Activated CD4-positive, alpha-beta T cell treated with anti-CD3 and anti-CD28 coated beads, Interleukin-2, amount 50 U/mL, for 1 hour (primary cell): ENCODE results near the gene CCDC88B.
A peak's percentile ranks its signal among the peaks of the same experiment; 100 is the strongest.

Experiments used
- DNase-seq: peaks from one replicate; pipeline ENCODE4 v3.0.0-alpha.2; 2020

CCDC88B gene

DNA sequence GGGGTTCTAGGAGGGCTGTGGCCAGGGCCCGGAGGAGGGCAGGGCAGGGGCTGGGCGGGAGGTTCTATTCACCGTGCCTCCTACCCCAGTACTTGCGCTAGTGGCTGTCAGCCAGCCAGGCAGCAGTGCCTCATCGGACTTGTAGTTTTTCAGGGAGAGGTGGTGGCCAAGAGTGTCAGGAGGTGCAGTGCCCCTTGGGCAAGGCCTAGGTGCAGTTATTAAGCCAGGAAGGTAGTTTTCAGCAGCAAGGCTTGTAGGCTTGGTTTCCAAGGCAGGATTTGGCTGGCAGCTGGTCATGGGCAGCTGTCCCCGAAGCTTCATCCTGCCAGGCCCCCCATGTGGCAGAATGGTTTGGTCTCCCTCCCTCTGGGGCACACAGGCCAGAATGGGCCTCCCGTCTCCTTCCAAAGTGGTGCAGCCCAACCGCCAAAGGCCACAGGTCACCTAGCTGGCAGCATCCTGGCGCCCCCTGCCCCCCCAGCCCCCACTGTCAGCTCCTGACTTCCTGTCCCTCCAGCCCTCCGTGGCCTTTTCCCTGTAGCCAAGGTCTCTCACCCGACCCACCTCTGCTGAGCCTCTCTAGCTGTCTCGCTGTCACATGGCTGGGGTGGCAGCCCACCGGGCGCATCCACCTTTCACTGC, 8.5 kb downstream of the CCDC88B start:
- no peak for DNase-seq

DNA sequence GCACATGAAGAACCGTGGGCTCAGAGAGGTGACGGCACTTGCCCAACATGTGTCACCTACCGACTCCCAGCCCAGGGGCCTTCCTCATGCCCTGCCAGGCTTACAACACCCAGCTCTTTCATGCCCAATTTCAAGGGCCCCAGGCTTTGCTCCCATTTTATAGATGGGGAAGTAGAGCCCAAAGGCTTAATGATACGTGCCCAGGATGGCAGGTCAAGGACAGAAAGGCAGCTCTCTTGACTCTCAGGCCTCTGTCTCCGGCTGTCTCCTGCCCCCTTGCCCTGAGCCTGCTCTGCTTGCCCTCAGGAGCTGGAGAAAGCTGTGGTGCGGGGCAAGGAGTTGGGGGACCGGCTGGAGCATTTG, 9.0 kb downstream of the CCDC88B start:
- DNase-seq = no peak

DNA sequence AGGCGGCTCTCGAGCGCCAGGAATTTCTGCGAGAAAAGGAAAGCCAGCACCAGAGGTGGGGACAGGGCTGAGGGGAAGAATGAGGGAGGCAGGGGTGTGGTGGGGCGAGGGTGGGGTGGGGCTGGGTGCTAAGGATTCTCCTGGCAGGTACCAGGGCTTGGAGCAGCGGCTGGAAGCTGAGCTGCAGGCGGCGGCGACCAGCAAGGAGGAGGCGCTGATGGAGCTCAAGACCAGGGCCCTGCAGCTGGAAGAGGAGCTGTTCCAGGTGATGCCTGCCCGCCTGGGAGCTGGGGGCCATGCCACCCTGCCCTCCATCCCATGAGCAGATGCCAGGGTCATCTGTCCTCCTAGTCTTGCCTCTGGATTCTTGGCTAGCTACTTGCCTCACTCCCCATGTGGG, 9.4 kb downstream of the CCDC88B start:
- no peak for DNase-seq

DNA sequence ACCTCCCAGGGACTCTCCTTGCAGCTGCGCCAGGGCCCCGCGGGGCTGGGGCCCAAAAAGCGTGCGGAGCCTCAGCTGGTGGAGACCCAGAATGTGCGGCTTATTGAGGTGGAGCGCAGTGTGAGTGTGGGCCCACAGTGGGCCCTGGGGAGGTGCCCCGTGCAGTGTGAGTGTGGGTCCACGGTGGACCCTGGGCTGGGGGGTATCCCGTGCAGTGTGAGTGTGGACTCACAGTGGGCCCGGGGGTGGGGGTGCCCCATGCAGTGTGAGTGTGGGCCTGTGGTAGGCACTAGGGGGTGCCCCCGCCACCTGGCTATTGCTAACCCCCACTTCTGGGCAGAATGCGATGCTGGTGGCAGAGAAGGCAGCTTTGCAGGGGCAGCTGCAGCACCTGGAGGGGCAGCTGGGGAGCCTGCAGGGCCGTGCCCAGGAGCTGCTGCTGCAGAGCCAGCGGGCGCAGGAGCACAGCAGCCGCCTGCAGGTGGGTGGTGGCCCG, 11.2 kb downstream of the CCDC88B start:
- no peak for DNase-seq

DNA sequence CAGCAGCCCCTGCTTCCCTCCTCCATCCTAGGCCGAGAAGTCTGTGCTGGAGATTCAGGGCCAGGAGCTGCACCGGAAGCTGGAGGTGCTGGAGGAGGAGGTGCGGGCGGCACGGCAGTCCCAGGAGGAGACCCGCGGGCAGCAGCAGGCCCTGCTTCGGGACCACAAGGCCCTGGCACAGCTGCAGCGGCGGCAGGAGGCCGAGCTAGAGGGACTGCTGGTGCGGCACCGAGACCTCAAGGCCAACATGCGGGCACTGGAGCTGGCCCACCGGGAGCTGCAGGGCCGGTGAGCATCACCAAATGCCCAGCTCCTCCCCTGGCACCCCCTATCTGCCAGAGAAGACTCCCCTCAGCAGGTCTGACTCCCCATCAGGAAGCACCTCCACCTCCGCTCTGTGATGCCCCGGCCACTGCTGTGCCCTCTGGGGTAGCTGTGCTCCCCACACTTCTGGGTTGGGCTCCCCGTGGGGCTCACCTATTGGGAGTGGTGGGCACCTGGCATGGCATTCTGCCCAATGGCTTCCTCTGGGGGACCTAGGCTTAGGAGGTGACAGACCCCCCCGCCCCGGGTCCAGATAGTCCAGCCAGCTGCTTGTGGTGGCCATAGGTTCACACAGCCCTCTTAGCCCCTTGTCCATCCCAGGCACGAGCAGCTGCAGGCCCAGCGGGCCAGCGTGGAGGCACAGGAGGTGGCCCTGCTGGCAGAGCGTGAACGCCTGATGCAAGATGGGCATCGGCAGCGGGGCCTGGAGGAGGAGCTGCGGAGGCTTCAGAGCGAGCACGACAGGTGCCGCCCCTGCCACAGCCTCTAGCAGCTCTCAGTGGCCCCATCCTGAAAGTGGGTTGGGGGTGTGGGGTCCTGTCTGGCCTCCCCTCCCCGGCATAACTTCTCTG, 12.3 kb downstream of the CCDC88B start:
- DNase-seq = no peak

DNA sequence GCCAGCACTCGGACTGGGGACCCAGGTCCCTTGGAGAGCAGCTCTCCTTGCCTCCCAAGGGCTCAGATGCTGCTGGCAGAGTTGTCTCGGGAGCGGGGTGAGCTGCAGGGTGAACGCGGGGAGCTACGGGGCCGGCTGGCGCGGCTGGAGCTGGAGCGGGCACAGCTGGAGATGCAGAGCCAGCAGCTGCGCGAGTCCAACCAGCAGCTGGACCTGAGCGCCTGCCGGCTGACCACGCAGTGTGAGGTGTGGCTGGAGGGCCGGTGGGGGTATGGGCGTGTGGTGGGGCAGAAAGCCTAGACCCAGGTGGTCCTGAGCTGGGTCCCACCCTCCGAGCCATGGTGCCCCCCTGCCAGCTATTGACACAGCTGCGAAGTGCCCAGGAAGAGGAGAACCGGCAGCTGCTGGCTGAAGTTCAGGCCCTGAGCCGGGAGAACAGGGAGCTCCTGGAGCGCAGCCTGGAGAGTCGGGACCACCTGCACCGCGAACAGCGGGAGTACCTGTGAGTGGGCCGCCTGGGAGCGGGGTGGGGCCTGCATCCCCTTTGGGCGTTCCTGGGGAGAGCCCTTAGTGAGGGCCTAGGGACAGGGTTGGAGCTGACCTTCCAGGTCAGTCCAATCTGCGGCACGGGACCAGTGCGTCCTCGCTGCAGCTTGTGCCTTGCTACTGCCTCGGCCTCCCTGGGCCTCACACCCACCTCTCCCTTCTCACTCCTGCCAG, 13.2 kb downstream of the CCDC88B start:
- no peak for DNase-seq

DNA sequence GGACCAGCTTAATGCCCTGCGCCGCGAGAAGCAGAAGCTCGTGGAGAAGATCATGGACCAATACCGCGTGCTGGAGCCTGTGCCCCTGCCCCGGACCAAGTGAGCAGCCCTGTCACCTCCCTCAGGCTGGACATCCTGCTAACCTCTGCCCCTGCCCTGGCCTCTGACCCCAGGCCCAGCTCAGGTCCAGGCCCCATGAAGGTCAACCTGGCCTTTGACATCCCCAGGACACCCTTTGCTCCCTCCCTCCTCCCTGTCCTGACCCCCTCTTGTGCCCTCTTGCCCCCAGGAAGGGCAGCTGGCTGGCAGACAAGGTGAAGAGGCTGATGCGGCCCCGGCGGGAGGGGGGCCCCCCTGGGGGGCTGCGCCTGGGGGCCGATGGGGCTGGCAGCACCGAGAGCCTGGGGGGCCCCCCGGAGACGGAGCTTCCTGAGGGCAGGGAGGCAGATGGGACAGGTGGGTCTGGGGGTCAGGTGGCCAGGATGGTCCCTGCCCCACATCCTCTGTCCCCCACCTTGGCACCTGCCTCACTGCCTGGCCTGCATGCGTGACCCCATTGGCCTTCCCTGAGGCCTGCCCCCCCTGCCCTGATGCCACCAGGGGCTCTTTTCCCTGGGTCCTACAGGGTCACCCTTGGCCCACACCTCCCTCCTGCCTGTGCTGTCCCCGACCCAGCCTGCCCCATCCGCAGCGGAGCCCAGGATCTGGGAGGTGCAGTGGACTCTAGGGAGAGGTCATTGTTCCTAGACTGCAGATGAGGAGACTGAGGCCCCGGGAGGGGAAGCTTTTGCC, 13.9 kb downstream of the CCDC88B start:
- DNase-seq = no peak

DNA sequence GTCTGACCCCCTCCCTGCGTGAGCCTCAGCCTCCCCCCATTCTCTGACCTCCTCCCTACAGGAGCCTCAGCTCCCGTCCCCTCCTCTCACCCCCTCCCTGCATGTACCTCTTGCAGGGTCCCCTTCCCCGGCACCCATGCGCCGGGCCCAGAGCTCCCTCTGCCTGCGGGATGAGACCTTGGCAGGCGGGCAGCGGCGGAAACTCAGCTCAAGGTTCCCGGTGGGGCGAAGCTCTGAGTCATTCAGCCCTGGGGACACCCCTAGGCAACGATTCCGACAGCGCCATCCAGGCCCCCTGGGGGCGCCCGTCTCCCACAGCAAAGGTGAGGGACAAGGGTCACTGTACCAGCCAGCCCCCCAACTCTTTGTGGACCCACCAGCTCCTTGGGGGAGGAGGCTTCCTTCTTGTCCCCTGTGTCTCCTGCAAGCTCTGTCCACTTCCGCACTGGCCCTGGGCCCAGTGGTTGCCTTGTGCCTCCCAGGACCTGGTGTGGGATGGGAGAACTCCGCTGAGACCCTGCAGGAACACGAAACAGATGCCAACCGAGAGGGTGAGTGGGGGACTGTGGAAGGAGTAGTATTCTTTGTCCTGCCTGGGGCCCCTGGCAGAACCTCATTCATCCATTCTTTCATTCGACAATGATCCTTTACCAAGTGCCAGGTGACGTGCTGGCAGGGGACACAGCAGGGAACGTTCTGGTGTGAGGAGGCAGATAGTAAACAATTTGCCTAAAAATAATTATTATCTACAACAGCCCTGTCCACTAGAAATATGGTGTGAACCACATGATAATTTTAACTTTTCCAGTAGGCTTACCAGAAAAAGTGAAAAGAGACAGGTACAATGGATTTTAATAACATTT, 15.3 kb downstream of the CCDC88B start:
- peak; percentile 27 for DNase-seq

DNA sequence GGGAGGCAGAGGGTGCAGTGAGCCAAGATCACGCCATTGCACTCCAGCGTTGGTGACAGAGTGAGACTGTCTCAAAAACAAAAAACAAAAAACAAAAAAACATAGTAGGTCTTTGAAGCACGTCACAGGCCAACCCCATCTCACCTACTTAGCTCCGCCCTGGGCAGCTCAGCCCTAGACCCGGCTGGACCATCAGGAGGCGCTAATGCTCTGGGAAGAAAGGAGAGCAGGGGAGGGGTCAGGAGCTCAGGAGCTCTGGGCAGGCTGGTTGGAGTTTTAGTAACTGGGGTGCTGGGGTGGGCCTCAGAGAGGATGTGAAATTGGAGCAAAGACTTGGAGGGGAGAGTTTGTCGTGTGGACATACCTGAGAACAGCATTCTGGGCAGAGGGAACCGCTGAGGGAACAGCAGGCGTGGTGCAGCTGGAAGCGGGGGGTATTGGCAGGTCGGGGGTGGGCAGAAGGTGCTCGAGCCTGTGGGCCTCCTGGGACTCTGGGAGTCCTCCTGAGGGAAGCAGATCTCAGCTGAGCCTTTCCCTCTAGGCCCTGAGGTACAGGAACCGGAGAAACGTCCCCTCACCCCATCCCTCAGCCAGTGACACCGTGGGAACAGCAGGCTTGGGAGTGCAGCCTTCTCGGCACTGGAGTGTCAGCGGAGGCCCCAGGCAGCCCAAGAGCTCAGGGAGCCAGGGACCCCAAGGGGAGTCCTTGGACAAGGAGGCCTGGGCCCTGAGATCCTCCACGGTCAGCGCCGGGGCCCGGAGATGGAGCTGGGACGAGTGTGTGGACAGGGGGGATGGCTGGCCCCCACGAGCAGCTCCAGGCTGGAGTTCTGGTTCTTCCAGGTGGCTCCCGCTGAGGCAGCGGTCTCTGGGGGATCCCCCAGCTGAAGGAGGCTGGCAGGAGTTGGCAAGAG, 16.8 kb downstream of the CCDC88B start:
- peak; percentile 21 for DNase-seq

- DNase-seq = no peak
Measured at GRCh38 chr11:64357446-64357845, 17.4 kb downstream of the CCDC88B start.

GRCh38 chr11:64357904-64358535, 18.0 kb downstream of the CCDC88B start:
- DNase-seq = no peak

DNA sequence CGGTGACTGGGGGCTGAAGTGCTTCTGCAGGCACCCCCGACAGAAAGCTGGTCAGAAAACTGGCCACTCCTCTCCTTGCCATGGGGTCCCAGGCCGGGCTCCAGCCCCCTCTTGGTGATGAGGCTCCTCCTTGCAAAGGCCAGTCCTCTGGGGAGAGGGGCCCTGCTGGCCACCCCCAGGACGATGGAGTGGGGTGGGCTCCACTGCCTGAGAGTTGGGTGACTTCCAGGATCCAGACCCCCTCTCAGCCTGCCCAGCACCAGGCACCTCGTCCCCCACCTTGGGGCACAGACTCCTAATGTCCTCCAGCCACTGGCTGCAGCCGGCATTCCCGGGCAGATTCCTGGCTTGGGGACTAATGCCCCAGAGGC, 18.5 kb downstream of the CCDC88B start:
- DNase-seq = no peak

GRCh38 chr11:64358907-64359711, 19.1 kb downstream of the CCDC88B start, which contains the start of gene RPS6KA4:
RPS6KA4 (plus strand) TSS chr11:64359162; CDS start chr11:64359236, 74 bp downstream.
- DNase-seq = peak; percentile 39

- DNase-seq = peak; percentile 23
Measured at GRCh38 chr11:64359712-64360445, 19.9 kb downstream of the CCDC88B start.

DNA sequence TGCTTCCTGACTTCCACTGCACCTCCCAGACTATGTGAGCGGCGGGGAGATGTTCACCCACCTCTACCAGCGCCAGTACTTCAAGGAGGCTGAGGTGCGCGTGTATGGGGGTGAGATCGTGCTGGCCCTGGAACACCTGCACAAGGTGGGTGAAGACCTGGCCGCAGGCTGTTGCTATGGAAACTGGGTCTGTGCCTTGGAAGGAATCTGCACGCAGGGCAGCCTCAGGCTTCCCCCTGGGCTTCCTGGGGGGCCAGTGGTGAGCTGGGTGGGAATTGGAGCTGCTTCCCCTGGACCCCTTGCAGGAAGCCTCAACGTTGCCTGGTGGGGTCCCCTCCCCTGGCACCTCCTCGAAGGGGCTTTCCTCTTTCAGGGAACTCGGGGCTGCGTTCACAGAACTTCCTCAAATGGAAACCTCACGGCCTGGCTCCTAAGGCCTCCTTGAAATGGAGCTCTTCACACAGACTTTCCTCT, 20.5 kb downstream of the CCDC88B start:
- no peak for DNase-seq

- no peak for DNase-seq
Measured at GRCh38 chr11:64361659-64362058, 21.7 kb downstream of the CCDC88B start.

DNA sequence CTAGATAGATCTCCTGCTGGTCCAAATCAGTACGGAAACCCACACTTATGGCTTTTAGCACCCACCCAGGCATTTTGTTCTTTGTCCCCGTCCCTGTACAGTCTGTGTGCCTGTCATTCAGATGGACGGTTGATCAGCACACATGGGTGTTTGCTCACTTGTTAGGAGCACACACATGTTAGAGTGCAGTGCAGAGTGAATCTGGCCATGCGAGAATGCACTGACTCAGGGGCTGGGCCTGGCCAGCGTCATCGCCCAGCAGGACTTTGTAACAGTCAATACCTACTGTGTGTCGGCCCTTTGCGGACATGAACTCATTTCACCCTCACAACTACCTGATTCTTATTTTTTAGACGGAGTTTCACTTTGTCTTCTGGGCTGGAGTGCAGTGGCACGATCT, 22.3 kb downstream of the CCDC88B start:
- no peak for DNase-seq

- DNase-seq = no peak
Measured at GRCh38 chr11:64364435-64364834, 24.4 kb downstream of the CCDC88B start.
